ENCODE results near the gene ZFYVE16. TPM values are rescaled to one million over a fixed set of nuclear protein-coding genes. Genes with fewer than 3 reads are reported as not detected.

Gene ZFYVE16
- total and polyA plus RNA-seq, 2 donors from 2014 or later, result 10.2 to 39.4 TPM

GRCh38 chr5:80453366-80453765 lies 45.5 kb downstream of the ZFYVE16 start:
- TF ChIP-seq CTCF (IDR thresholded peaks at IDR 0.05; ENCODE audit: borderline replicate concordance, extremely low read depth, insufficient read depth), result no peak
- intact Hi-C loops (cut with DNase I), result no loop called here
- DNase-seq, result no peak
- Histone ChIP-seq H3K27ac (ENCODE audit: low read depth in 2 of 2, low read length in 2 of 2) (no peak overlapping the region), H3K4me1 (ENCODE audit: control insufficient read depth in 2 of 3, insufficient read depth in 2 of 3, low read depth in 1 of 3, low read length in 3 of 3) (no peaks in the 10 kb centered on the region), H3K27me3 (ENCODE audit: control insufficient read depth, insufficient read depth, low read length) (no peaks in the 10 kb centered on the region), H3K36me3 (ENCODE audit: control insufficient read depth in 2 of 3, insufficient read depth in 3 of 3, low read length in 3 of 3) (peaks cover 0 to 16% (median 8%) of the 10 kb centered on the region in 3 donors), H3K9ac (ENCODE audit: low read length in 3 of 3) (no peak overlapping the region), H3K4me3 (ENCODE audit: low read length in 3 of 3) (no peak overlapping the region), H3K9me3 (ENCODE audit: control insufficient read depth in 2 of 3, insufficient read depth in 1 of 3, low read length in 3 of 3) (no peaks in the 10 kb centered on the region)
- FAIRE-seq, result no peak

GRCh38 chr5:80463269-80463668 lies 55.4 kb downstream of the ZFYVE16 start:
- no peak for DNase-seq
- intact Hi-C loops (cut with DNase I), result no loop called here
- no peaks in the 10 kb centered on the region for H3K27me3 ChIP-seq (ENCODE audit: control insufficient read depth, insufficient read depth, low read length)
- no peak for FAIRE-seq
- H3K36me3 ChIP-seq (ENCODE audit: control insufficient read depth in 2 of 3, insufficient read depth in 3 of 3, low read length in 3 of 3), result peaks cover 4 to 19% (median 10%) of the 10 kb centered on the region in 3 donors
- no peak for TF ChIP-seq CTCF (IDR thresholded peaks at IDR 0.05; ENCODE audit: borderline replicate concordance, extremely low read depth, insufficient read depth)
- no peak overlapping the region for H3K27ac ChIP-seq (ENCODE audit: low read depth in 2 of 2, low read length in 2 of 2)
- H3K9ac ChIP-seq (ENCODE audit: low read length in 3 of 3), result no peak overlapping the region
- peaks cover 0 to 7% (median 3%) of the 10 kb centered on the region in 3 donors for H3K9me3 ChIP-seq (ENCODE audit: control insufficient read depth in 2 of 3, insufficient read depth in 1 of 3, low read length in 3 of 3)
- H3K4me1 ChIP-seq (ENCODE audit: control insufficient read depth in 2 of 3, insufficient read depth in 2 of 3, low read depth in 1 of 3, low read length in 3 of 3), result no peaks in the 10 kb centered on the region
- H3K4me3 ChIP-seq (ENCODE audit: low read length in 3 of 3), result no peak overlapping the region

- no peak overlapping the region for H3K4me3 ChIP-seq (ENCODE audit: low read length in 3 of 3)
- intact Hi-C loops (cut with DNase I), result no loop called here
- H3K9ac ChIP-seq (ENCODE audit: low read length in 3 of 3), result no peak overlapping the region
- FAIRE-seq, result no peak
- peaks cover 4 to 16% (median 13%) of the 10 kb centered on the region in 3 donors for H3K36me3 ChIP-seq (ENCODE audit: control insufficient read depth in 2 of 3, insufficient read depth in 3 of 3, low read length in 3 of 3)
- H3K27ac ChIP-seq (ENCODE audit: low read depth in 2 of 2, low read length in 2 of 2), result no peak overlapping the region
- no peak for TF ChIP-seq CTCF (IDR thresholded peaks at IDR 0.05; ENCODE audit: borderline replicate concordance, extremely low read depth, insufficient read depth)
- DNase-seq, result no peak
- H3K4me1 ChIP-seq (ENCODE audit: control insufficient read depth in 2 of 3, insufficient read depth in 2 of 3, low read depth in 1 of 3, low read length in 3 of 3), result no peaks in the 10 kb centered on the region
- no peaks in the 10 kb centered on the region for H3K27me3 ChIP-seq (ENCODE audit: control insufficient read depth, insufficient read depth, low read length)
- peaks cover 3 to 13% (median 4%) of the 10 kb centered on the region in 3 donors for H3K9me3 ChIP-seq (ENCODE audit: control insufficient read depth in 2 of 3, insufficient read depth in 1 of 3, low read length in 3 of 3)
Measured at GRCh38 chr5:80466669-80467485, 59.0 kb downstream of the ZFYVE16 start.

All from kidney (tissue), 14 donors.